ENCODE results near the gene CYP3A4.
"Not testable (repeated sequence)": the region's sequence is repeated elsewhere in the genome, so short reads cannot be mapped to it uniquely, and the experiment has no call there.

CYP3A4 gene

DNA sequence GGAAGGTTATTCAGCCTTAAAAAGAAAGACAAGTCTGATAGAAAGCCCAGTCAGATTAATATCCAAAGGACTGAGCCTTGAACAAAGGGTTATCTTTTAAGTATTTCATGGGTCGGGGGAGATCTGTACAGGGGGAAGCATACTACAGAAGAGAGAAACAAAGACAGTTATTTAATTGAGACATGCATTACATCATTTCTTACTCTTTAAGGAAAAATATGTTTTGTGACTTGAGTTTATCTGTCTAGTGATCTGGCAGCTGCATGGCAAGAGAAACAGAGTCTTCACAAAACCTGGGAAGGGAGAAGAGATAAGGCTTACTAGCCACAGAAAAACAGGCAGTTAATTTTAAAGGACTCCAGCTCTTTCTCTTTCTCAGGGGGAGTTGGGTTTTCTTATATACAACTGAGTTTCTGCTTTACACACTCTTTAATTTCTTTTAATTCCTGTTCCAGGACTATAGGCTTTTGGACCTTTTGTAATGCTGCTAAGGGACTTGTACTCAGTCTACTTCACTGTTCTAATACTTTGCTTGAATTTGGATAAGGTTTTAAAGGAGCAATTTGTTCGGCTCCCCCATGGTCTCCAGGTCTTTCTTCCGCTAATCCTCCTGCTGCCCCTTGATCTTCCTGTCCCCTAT lies 23.0 kb upstream of the CYP3A4 start:
- DNase-seq (ENCODE audit: low spot score), result no peak
- TF ChIP-seq, protein P1, sequence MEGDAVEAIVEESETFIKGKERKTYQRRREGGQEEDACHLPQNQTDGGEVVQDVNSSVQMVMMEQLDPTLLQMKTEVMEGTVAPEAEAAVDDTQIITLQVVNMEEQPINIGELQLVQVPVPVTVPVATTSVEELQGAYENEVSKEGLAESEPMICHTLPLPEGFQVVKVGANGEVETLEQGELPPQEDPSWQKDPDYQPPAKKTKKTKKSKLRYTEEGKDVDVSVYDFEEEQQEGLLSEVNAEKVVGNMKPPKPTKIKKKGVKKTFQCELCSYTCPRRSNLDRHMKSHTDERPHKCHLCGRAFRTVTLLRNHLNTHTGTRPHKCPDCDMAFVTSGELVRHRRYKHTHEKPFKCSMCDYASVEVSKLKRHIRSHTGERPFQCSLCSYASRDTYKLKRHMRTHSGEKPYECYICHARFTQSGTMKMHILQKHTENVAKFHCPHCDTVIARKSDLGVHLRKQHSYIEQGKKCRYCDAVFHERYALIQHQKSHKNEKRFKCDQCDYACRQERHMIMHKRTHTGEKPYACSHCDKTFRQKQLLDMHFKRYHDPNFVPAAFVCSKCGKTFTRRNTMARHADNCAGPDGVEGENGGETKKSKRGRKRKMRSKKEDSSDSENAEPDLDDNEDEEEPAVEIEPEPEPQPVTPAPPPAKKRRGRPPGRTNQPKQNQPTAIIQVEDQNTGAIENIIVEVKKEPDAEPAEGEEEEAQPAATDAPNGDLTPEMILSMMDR (IDR thresholded peaks at IDR 0.05; ENCODE audit: extremely low read depth, insufficient read depth, missing control alignments), result no peak
- in situ Hi-C loops (cut with MboI; ENCODE audit: low pct_unique_long_range_greater_than_20kb, low sequenced_read_pairs, unreplicated experiment), result no loop called here

GRCh38 chr7:99805641-99806040 lies 21.7 kb upstream of the CYP3A4 start:
- DNase-seq (ENCODE audit: low spot score), result no peak
- in situ Hi-C loops (cut with MboI; ENCODE audit: low pct_unique_long_range_greater_than_20kb, low sequenced_read_pairs, unreplicated experiment), result no loop called here

GRCh38 chr7:99803118-99803517 lies 19.1 kb upstream of the CYP3A4 start:
- DNase-seq (ENCODE audit: low spot score); in situ Hi-C loops (cut with MboI; ENCODE audit: low pct_unique_long_range_greater_than_20kb, low sequenced_read_pairs, unreplicated experiment): not testable (repeated sequence)

More at GRCh38 chr7:99805641-99806040, 21.7 kb upstream of the CYP3A4 start:
- TF ChIP-seq, protein P1 (IDR thresholded peaks at IDR 0.05; ENCODE audit: extremely low read depth, insufficient read depth, missing control alignments), result no peak

GRCh38 chr7:99801407-99801806 lies 17.4 kb upstream of the CYP3A4 start:
- in situ Hi-C loops (cut with MboI; ENCODE audit: low pct_unique_long_range_greater_than_20kb, low sequenced_read_pairs, unreplicated experiment); DNase-seq (ENCODE audit: low spot score): not testable (repeated sequence)

- TF ChIP-seq, protein P1 (IDR thresholded peaks at IDR 0.05; ENCODE audit: extremely low read depth, insufficient read depth, missing control alignments), result no peak
- DNase-seq (ENCODE audit: low spot score), result no peak
- in situ Hi-C loops (cut with MboI; ENCODE audit: low pct_unique_long_range_greater_than_20kb, low sequenced_read_pairs, unreplicated experiment), result no loop called here
Measured at GRCh38 chr7:99798972-99799371, 15.0 kb upstream of the CYP3A4 start.

DNA sequence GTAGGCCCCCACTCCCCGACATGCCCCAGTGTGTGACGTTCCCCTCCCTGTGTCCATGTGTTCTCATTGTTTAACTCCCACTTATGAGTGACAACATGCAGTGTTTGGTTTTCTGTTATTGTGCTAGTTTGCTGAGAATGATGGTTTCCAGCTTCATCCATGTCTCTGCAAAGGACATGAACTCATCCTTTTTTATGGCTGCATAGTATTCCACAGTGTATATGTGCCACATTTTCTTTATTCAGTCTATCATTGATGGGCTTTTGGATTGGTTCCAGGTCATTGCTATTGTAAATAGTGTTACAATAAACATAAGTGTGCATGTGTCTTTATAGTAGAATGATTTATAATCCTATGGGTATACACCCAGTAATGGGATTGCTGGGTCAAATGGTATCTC lies 11.9 kb upstream of the CYP3A4 start:
- in situ Hi-C loops (cut with MboI; ENCODE audit: low pct_unique_long_range_greater_than_20kb, low sequenced_read_pairs, unreplicated experiment); DNase-seq (ENCODE audit: low spot score): not testable (repeated sequence)

GRCh38 chr7:99794585-99795502 lies 10.9 kb upstream of the CYP3A4 start:
- in situ Hi-C loops (cut with MboI; ENCODE audit: low pct_unique_long_range_greater_than_20kb, low sequenced_read_pairs, unreplicated experiment), result no loop called here
- TF ChIP-seq, protein P1 (IDR thresholded peaks at IDR 0.05; ENCODE audit: extremely low read depth, insufficient read depth, missing control alignments), result no peak
- DNase-seq (ENCODE audit: low spot score), result no peak

DNA sequence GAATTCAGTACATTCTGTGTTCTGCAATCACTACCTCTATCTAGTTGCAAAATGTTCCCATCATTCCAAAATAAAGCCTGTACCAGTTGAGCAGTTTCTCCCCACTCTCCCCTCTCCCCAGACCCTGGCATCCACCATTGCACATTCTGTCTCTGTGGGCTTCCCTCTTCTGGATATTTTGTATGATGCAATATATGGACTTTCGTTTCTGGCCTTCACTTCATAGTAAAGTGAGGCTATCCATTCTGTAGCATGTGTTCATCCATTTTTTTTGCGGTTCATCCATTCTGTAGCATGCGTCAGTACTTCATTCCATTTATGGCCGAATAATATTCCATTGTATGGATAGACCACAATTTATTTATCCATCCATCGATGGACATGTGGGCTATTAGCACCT lies 9.5 kb upstream of the CYP3A4 start:
- in situ Hi-C loops (cut with MboI; ENCODE audit: low pct_unique_long_range_greater_than_20kb, low sequenced_read_pairs, unreplicated experiment), result no loop called here
- TF ChIP-seq, protein P1 (IDR thresholded peaks at IDR 0.05; ENCODE audit: extremely low read depth, insufficient read depth, missing control alignments), result no peak
- no peak for DNase-seq (ENCODE audit: low spot score)

Measured in GM13977 (cell line).